MM.1S (cell line): Measurements from ENCODE around the gene MYLK.

Experiments
- DNase-seq: peaks from one replicate; pipeline ENCODE4 v3.0.0-alpha.2; 2015
- H2AFZ ChIP-seq: fragments of 300-600 bp; sonication (generic); 2 replicates; pipeline ENCODE4 v1.6.0; 2016; ENCODE audit warnings: antibody characterized with exemption, low read length
- H3F3A ChIP-seq: fragments of 300-600 bp; sonication (generic); 2 replicates; pipeline ENCODE4 v1.6.1; 2016; ENCODE audit warnings: mild to moderate bottlenecking, antibody characterized with exemption, low read length, moderate library complexity, mixed read lengths; ENCODE audit not compliant: insufficient read depth
- H3K27ac ChIP-seq: fragments of 300-600 bp; sonication (generic); 2 replicates; pipeline ENCODE4 v1.5.1; 2016; ENCODE audit warnings: mild to moderate bottlenecking, low read length
- H3K27me3 ChIP-seq: fragments of 300-600 bp; sonication (generic); replicated peaks from 2 replicates; pipeline ENCODE4 v1.6.0; 2016; ENCODE audit warnings: low read length; ENCODE audit not compliant: insufficient read depth
- H3K36me3 ChIP-seq: fragments of 300-600 bp; sonication (generic); replicated peaks from 2 replicates; pipeline ENCODE4 v1.6.1; 2016; ENCODE audit warnings: mild to moderate bottlenecking, low read length, mixed read lengths; ENCODE audit not compliant: insufficient read depth
- H3K4me1 ChIP-seq: fragments of 300-600 bp; sonication (generic); 2 replicates; pipeline ENCODE4 v1.6.1; 2016; ENCODE audit warnings: low read length, mixed read lengths
- H3K4me2 ChIP-seq: fragments of 300-600 bp; sonication (generic); 2 replicates; pipeline ENCODE4 v1.6.0; 2016; ENCODE audit warnings: low read depth, low read length
- H3K4me3 ChIP-seq: fragments of 300-600 bp; sonication (generic); 2 replicates; pipeline ENCODE4 v1.5.1; 2016; ENCODE audit warnings: low read length, mixed read lengths
- H3K79me2 ChIP-seq: fragments of 300-600 bp; sonication (generic); 2 replicates; pipeline ENCODE4 v1.6.1; 2016; ENCODE audit warnings: mixed run types, low read length, mixed read lengths
- H3K9ac ChIP-seq: fragments of 300-600 bp; sonication (generic); 2 replicates; pipeline ENCODE4 v1.6.1; 2016; ENCODE audit warnings: low read length, mixed read lengths
- H3K9me2 ChIP-seq: fragments of 300-600 bp; sonication (generic); replicated peaks from 2 replicates; pipeline ENCODE4 v1.6.1; 2016; ENCODE audit warnings: mild to moderate bottlenecking, low read length, mixed read lengths; ENCODE audit not compliant: insufficient read depth
- H3K9me3 ChIP-seq: fragments of 300-600 bp; sonication (generic); replicated peaks from 2 replicates; pipeline ENCODE4 v1.6.1; 2016; ENCODE audit warnings: mild to moderate bottlenecking, low read length, mixed read lengths; ENCODE audit not compliant: insufficient read depth
- H4K20me1 ChIP-seq: fragments of 300-600 bp; sonication (generic); 2 replicates; pipeline ENCODE4 v1.6.1; 2016; ENCODE audit warnings: mild to moderate bottlenecking, low read length, moderate library complexity, mixed read lengths; ENCODE audit not compliant: insufficient read depth
- CTCF ChIP-seq: fragments of 300-600 bp; sonication (generic); IDR thresholded peaks from 2 replicates; pipeline ENCODE4 v1.5.1; 2016; ENCODE audit warnings: antibody characterized with exemption, low read length, mixed read lengths
- EZH2 ChIP-seq: fragments of 300-600 bp; sonication (generic); optimal IDR thresholded peaks from 2 replicates; pipeline ENCODE3; 2017; ENCODE audit warnings: low read depth, mild to moderate bottlenecking, antibody characterized with exemption, low read length, mixed read lengths
- EZH2phosphoT487 ChIP-seq: fragments of 300-600 bp; sonication (generic); IDR thresholded peaks from 2 replicates; pipeline ENCODE4 v1.6.1; 2018; ENCODE audit warnings: antibody characterized with exemption, low read length

The MYLK gene

GRCh38 chr3:123833398-123833785 is 50.7 kb downstream of the MYLK start:
- Histone ChIP-seq H4K20me1 (no peaks in the 10 kb centered on the region), H3K4me2 (no peak overlapping the region), H3K9ac (no peak overlapping the region), H3K27me3 (no peaks in the 10 kb centered on the region), H2AFZ (no peak overlapping the region), H3K4me3 (no peak overlapping the region), H3K4me1 (no peaks in the 10 kb centered on the region), H3K27ac (no peak overlapping the region), H3K9me2 (no peaks in the 10 kb centered on the region), H3K36me3 (no peaks in the 10 kb centered on the region), H3F3A (no peaks in the 10 kb centered on the region), H3K9me3 (no peaks in the 10 kb centered on the region), H3K79me2 (no peaks in the 10 kb centered on the region)
- TF ChIP-seq CTCF (no peak), EZH2phosphoT487 (no peak), EZH2 (no peak)
- no peak for DNase-seq

GRCh38 chr3:123832692-123833397 is 51.3 kb downstream of the MYLK start:
- Histone ChIP-seq H3K9me2 (no peaks in the 10 kb centered on the region), H3K27me3 (no peaks in the 10 kb centered on the region), H3K4me1 (no peaks in the 10 kb centered on the region), H3K79me2 (no peaks in the 10 kb centered on the region), H3K9ac (no peak overlapping the region), H2AFZ (no peak overlapping the region), H4K20me1 (no peaks in the 10 kb centered on the region), H3K4me3 (no peak overlapping the region), H3K27ac (no peak overlapping the region), H3K9me3 (no peaks in the 10 kb centered on the region), H3K36me3 (no peaks in the 10 kb centered on the region), H3K4me2 (no peak overlapping the region), H3F3A (no peaks in the 10 kb centered on the region)
- no peak for DNase-seq
- no peak for TF ChIP-seq EZH2phosphoT487
- TF ChIP-seq CTCF, result no peak
- TF ChIP-seq EZH2, result no peak

GRCh38 chr3:123831420-123831819 is 52.7 kb downstream of the MYLK start:
- no peak overlapping the region for H2AFZ ChIP-seq
- no peak overlapping the region for H3K27ac ChIP-seq
- no peaks in the 10 kb centered on the region for H3K9me2 ChIP-seq
- H3K27me3 ChIP-seq, result no peaks in the 10 kb centered on the region
- no peaks in the 10 kb centered on the region for H3K36me3 ChIP-seq
- H3K9me3 ChIP-seq, result no peaks in the 10 kb centered on the region
- no peak overlapping the region for H3K4me3 ChIP-seq
- H3K4me1 ChIP-seq, result no peaks in the 10 kb centered on the region
- no peak overlapping the region for H3K9ac ChIP-seq
- no peak for DNase-seq
- no peaks in the 10 kb centered on the region for H3F3A ChIP-seq
- no peaks in the 10 kb centered on the region for H3K79me2 ChIP-seq
- no peaks in the 10 kb centered on the region for H4K20me1 ChIP-seq
- no peak overlapping the region for H3K4me2 ChIP-seq
- TF ChIP-seq EZH2phosphoT487, result no peak
- no peak for TF ChIP-seq EZH2
- TF ChIP-seq CTCF, result no peak
